GM18870 (cell line): ENCODE results near the gene DENND4C.
"Not testable (repeated sequence)": the region's sequence is repeated elsewhere in the genome, so short reads cannot be mapped to it uniquely, and the experiment has no call there.

Experiments used
- ATAC-seq: cut with Tn5 transposase; IDR thresholded peaks from one replicate; pipeline ENCODE4 v1.9.1; 2021; ENCODE audit warnings: moderate library complexity; ENCODE audit not compliant: unreplicated experiment

DENND4C gene

GRCh38 chr9:19230355-19231125, at the start of gene DENND4C:
TSS of gene DENND4C (plus strand) at chr9:19230693. CDS start at chr9:19276175, 45,482 bp downstream.
- peak; percentile 42 for ATAC-seq

- ATAC-seq: no peak
Measured at GRCh38 chr9:19180991-19181390, 49.5 kb upstream of the DENND4C start.

- ATAC-seq: no peak
Measured at GRCh38 chr9:19181561-19181960, 48.9 kb upstream of the DENND4C start.

GRCh38 chr9:19184144-19184917, 46.2 kb upstream of the DENND4C start:
- peak; percentile 98 for ATAC-seq

- ATAC-seq: no peak
Measured at GRCh38 chr9:19185191-19185590, 45.3 kb upstream of the DENND4C start.

GRCh38 chr9:19186232-19186631, 44.3 kb upstream of the DENND4C start:
- ATAC-seq: no peak

GRCh38 chr9:19188771-19189170, 41.7 kb upstream of the DENND4C start:
- ATAC-seq: no peak

- no peak for ATAC-seq
Measured at GRCh38 chr9:19192202-19193028, 38.1 kb upstream of the DENND4C start.

GRCh38 chr9:19193029-19193324, 37.5 kb upstream of the DENND4C start:
- no peak for ATAC-seq

- ATAC-seq: not testable (repeated sequence)
Measured at GRCh38 chr9:19193358-19193973, 37.0 kb upstream of the DENND4C start.

- no peak for ATAC-seq
Measured at GRCh38 chr9:19198406-19198805, 32.1 kb upstream of the DENND4C start.

- no peak for ATAC-seq
Measured at GRCh38 chr9:19199012-19199411, 31.5 kb upstream of the DENND4C start.

- no peak for ATAC-seq
Measured at GRCh38 chr9:19200229-19200628, 30.3 kb upstream of the DENND4C start.

- no peak for ATAC-seq
Measured at GRCh38 chr9:19201899-19202891, 28.3 kb upstream of the DENND4C start.

- no peak for ATAC-seq
Measured at GRCh38 chr9:19203058-19203457, 27.4 kb upstream of the DENND4C start.

- no peak for ATAC-seq
Measured at GRCh38 chr9:19208653-19209052, 21.8 kb upstream of the DENND4C start.

GRCh38 chr9:19209188-19209587, 21.3 kb upstream of the DENND4C start:
- ATAC-seq: no peak

- no peak for ATAC-seq
Measured at GRCh38 chr9:19213823-19214222, 16.7 kb upstream of the DENND4C start.

- no peak for ATAC-seq
Measured at GRCh38 chr9:19216466-19216865, 14.0 kb upstream of the DENND4C start.

GRCh38 chr9:19221326-19221725, 9.2 kb upstream of the DENND4C start:
- ATAC-seq: no peak
